B cell (primary cell): ENCODE measurements around the gene CDC42.
"Not testable (repeated sequence)": the region's sequence is repeated elsewhere in the genome, so short reads cannot be mapped to it uniquely, and the experiment has no call there.

Experiments
- CTCF ChIP-seq: fragments of 200-600 bp; IDR thresholded peaks from one replicate; pipeline ENCODE4 v1.8.0; 2022; ENCODE audit warnings: antibody characterized with exemption, mild to moderate bottlenecking
- EZH2 ChIP-seq: IDR thresholded peaks from 2 replicates; pipeline ENCODE4 v1.6.1; 2012; ENCODE audit warnings: borderline replicate concordance, low read depth, mild to moderate bottlenecking, moderate library complexity, low read length; ENCODE audit not compliant: insufficient read depth, poor library complexity, severe bottlenecking

GRCh38 chr1:22003959-22004358 is 48.5 kb upstream of the CDC42 start:
- TF ChIP-seq CTCF, EZH2: not testable (repeated sequence)
